Measurements from ENCODE around the gene TEN1. TPM values are rescaled to one million over a fixed set of nuclear protein-coding genes. Genes with fewer than 3 reads are reported as not detected.

Gene TEN1
- total RNA-seq, 1 donor from 2014 or later: 15.9 TPM

GRCh38 chr17:75980188-75981018 is 1.4 kb downstream of the TEN1 start:
- H3K27ac Mint-ChIP-seq: peak overlapping the region; percentile 99
- no peak for TF ChIP-seq CTCF (conservative IDR thresholded peaks at IDR 0.05)
- DNase-seq (ENCODE audit: extremely low spot score, unreplicated experiment): no peak
- peaks cover 9% of the 10 kb centered on the region for H3K36me3 Mint-ChIP-seq
- H3K4me1 Mint-ChIP-seq (ENCODE audit: unreplicated experiment): peaks cover 57% of the 10 kb centered on the region
- H3K4me3 Mint-ChIP-seq: peak overlapping the region; percentile 93
- no peaks in the 10 kb centered on the region for H3K27me3 Mint-ChIP-seq
- no peaks in the 10 kb centered on the region for H3K9me3 Mint-ChIP-seq

- peaks cover 11% of the 10 kb centered on the region for H3K36me3 Mint-ChIP-seq
Observed at GRCh38 chr17:75981019-75981615, 2.1 kb downstream of the TEN1 start.

GRCh38 chr17:75983501-75984181 is 4.6 kb downstream of the TEN1 start:
- H3K36me3 Mint-ChIP-seq: peaks cover 7% of the 10 kb centered on the region
- no peak for TF ChIP-seq CTCF (conservative IDR thresholded peaks at IDR 0.05)
- peak overlapping the region; percentile 70 for H3K4me3 Mint-ChIP-seq
- H3K4me1 Mint-ChIP-seq (ENCODE audit: unreplicated experiment): peaks cover 38% of the 10 kb centered on the region
- no peaks in the 10 kb centered on the region for H3K9me3 Mint-ChIP-seq
- no peaks in the 10 kb centered on the region for H3K27me3 Mint-ChIP-seq
- H3K27ac Mint-ChIP-seq: peak overlapping the region; percentile 96
- no peak for DNase-seq (ENCODE audit: extremely low spot score, unreplicated experiment)

More at GRCh38 chr17:75981019-75981615, 2.1 kb downstream of the TEN1 start:
- no peak for DNase-seq (ENCODE audit: extremely low spot score, unreplicated experiment)
- Mint-ChIP-seq H3K27me3 (no peaks in the 10 kb centered on the region), H3K4me3 (peak overlapping the region; percentile 93), H3K9me3 (no peaks in the 10 kb centered on the region), H3K27ac (peak overlapping the region; percentile 99), H3K4me1 (ENCODE audit: unreplicated experiment) (peaks cover 51% of the 10 kb centered on the region)
- TF ChIP-seq CTCF (conservative IDR thresholded peaks at IDR 0.05): no peak

- no peaks in the 10 kb centered on the region for H3K27me3 Mint-ChIP-seq
- TF ChIP-seq CTCF (conservative IDR thresholded peaks at IDR 0.05): no peak
- peak overlapping the region; percentile 51 for H3K4me3 Mint-ChIP-seq
- peaks cover 25% of the 10 kb centered on the region for H3K4me1 Mint-ChIP-seq (ENCODE audit: unreplicated experiment)
- H3K36me3 Mint-ChIP-seq: peaks cover 7% of the 10 kb centered on the region
- no peak for DNase-seq (ENCODE audit: extremely low spot score, unreplicated experiment)
- no peaks in the 10 kb centered on the region for H3K9me3 Mint-ChIP-seq
- peak overlapping the region; percentile 69 for H3K27ac Mint-ChIP-seq
Observed at GRCh38 chr17:75985986-75986385, 6.9 kb downstream of the TEN1 start.

- Mint-ChIP-seq H3K36me3 (peaks cover 7% of the 10 kb centered on the region), H3K4me1 (ENCODE audit: unreplicated experiment) (peaks cover 22% of the 10 kb centered on the region), H3K27ac (no peak overlapping the region), H3K27me3 (no peaks in the 10 kb centered on the region), H3K9me3 (no peaks in the 10 kb centered on the region), H3K4me3 (no peak overlapping the region)
- TF ChIP-seq CTCF (conservative IDR thresholded peaks at IDR 0.05): no peak
- no peak for DNase-seq (ENCODE audit: extremely low spot score, unreplicated experiment)
Observed at GRCh38 chr17:75987041-75987440, 8.0 kb downstream of the TEN1 start.
